NB4 (cell line): ENCODE measurements around the gene PPP1R3F.
"Not testable (repeated sequence)": the region's sequence is repeated elsewhere in the genome, so short reads cannot be mapped to it uniquely, and the experiment has no call there.

ENCODE experiments used
- DNase-seq: peaks from one replicate; pipeline ENCODE4 v3.0.0; 2010; ENCODE audit warnings: low read depth
- H3K4me3 ChIP-seq: one replicate; pipeline ENCODE4 v1.5.1; 2011; ENCODE audit warnings: mild to moderate bottlenecking, low read depth, low read length, moderate library complexity
- CTCF ChIP-seq: IDR thresholded peaks from one replicate; pipeline ENCODE4 v1.5.1; 2012; ENCODE audit warnings: low read depth, low read length
- MAX ChIP-seq: IDR thresholded peaks from 2 replicates; pipeline ENCODE4 v1.6.1; 2011; ENCODE audit warnings: low read depth, low read length
- MYC ChIP-seq: IDR thresholded peaks from 2 replicates; pipeline ENCODE4 v1.6.1; 2011; ENCODE audit warnings: low read depth, low read length
- POLR2A ChIP-seq: IDR thresholded peaks from 2 replicates; pipeline ENCODE4 v1.6.1; 2011; ENCODE audit warnings: mild to moderate bottlenecking; ENCODE audit not compliant: insufficient read length; ENCODE audit errors: extremely low read depth

PPP1R3F gene

DNA sequence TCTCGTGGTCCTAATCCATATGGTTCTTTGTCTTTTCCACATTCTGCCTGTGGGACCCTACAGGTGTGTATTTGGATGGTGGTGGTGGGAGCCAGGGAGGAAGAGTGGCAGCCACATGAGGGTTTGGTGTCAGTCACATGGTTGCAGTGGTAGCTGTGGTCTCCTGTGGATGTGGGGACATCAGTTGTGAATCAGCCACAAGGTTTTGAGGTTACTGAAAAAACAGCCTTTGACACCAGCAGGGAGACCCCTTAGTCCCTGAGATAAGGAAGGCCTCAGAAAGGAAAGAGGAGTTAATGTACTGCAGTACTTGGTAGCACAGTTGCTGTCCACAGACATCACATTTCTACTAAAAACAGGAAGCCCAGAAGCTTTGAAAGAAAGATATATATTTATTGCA, 18.1 kb downstream of the PPP1R3F start:
- TF ChIP-seq MYC (no peak), POLR2A (no peak)
- H3K4me3 ChIP-seq = no peak overlapping the region
- no peak for DNase-seq

DNA sequence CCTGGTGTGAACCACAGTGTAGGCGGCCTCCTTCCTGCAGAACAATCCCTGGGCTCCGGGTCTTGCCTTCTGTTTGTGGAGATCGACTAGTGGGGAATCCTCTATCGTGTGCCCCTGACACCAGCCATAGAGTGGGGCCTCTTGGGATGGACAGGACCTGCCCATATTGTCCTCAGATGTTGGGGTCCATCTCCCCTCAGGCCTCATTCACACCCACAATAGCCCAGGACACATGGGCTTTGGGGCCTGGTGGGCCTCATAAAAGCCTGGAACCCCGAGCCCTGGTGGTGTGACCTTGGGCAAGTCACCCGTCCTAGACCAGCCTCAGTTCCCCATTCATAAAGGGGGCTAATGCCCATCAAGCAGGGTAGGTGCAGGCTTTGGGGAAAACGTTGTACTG, 20.6 kb downstream of the PPP1R3F start:
- TF ChIP-seq POLR2A = no peak
- no peak for TF ChIP-seq MYC
- no peak for TF ChIP-seq MAX
- TF ChIP-seq CTCF = no peak

GRCh38 chrX:49291615-49292337, 22.2 kb downstream of the PPP1R3F start:
- peak; percentile 64 for TF ChIP-seq CTCF
- TF ChIP-seq MYC = no peak
- peak; percentile 74 for DNase-seq
- no peak overlapping the region for H3K4me3 ChIP-seq

More for the DNA sequence above, 20.6 kb downstream of the PPP1R3F start:
- no peak for DNase-seq
- no peak overlapping the region for H3K4me3 ChIP-seq

GRCh38 chrX:49292400-49293362, 23.1 kb downstream of the PPP1R3F start:
- no peak overlapping the region for H3K4me3 ChIP-seq
- no peak for TF ChIP-seq MAX
- no peak for TF ChIP-seq CTCF
- no peak for TF ChIP-seq POLR2A
- TF ChIP-seq MYC = no peak
- DNase-seq = no peak

- not testable (repeated sequence) for H3K4me3 ChIP-seq, DNase-seq
Measured at GRCh38 chrX:49299293-49299692, 29.7 kb downstream of the PPP1R3F start.

DNA sequence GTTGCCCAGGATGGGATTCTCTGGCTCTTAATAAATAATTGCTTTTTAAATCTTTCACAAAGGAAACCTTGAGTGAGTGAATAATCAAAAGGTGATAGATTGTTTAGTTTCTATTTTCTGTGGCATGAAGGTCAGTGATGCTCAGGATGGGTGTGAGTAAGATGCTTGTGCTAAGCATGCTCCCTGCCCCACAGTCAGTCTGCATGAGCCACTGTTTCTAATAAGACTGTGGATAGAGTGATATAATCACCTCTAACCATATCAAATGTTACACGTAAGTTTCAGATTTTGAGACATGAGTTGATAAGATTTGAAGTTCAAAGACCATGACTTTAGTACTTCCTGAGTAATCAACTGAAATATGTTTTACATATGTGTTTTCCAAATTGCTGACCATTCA, 31.1 kb downstream of the PPP1R3F start:
- TF ChIP-seq MYC = no peak
- no peak for TF ChIP-seq MAX
- no peak for TF ChIP-seq CTCF
- no peak for TF ChIP-seq POLR2A
- no peak for DNase-seq
- no peak overlapping the region for H3K4me3 ChIP-seq
